ENCODE results near the gene LYZL6. TPM values are rescaled to one million over a fixed set of nuclear protein-coding genes. Genes with fewer than 3 reads are reported as not detected.

LYZL6 gene
- total RNA-seq, 1 experiment from 2014 or later: not detected

DNA sequence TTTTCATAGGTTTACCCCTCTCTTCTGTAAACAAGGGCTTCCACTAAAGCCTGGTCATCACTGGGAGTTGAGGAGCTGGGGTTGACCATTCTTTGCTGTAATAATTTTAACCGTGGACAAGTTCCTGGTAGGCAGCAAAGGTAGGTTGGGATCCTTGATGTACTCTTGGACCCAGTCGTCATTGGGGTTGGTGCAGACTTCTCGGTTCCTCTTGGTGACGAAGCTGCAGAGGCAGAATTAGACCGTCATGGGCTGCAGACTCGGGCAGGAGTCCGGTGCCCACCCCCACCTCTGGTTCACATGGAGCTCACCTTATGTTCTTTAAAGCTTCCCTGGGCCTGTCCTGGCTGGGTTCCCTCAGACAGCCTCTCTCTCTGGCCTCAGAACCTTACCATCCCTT lies 34.0 kb upstream of the LYZL6 start:
- H3K27me3 ChIP-seq (ENCODE audit: insufficient read depth, low read length): no peaks in the 10 kb centered on the region
- intact Hi-C loops (cut with micrococcal nuclease): no loop called here
- BruUV-seq (replicated peaks): no TSS peak
- H3K27ac ChIP-seq (ENCODE audit: low read depth, low read length): no peak overlapping the region
- no peaks in the 10 kb centered on the region for H3K36me3 ChIP-seq (ENCODE audit: control insufficient read depth in 1 of 2, insufficient read depth in 2 of 2, low read length in 2 of 2)
- H3K79me2 ChIP-seq (ENCODE audit: insufficient read depth, low read length): no peaks in the 10 kb centered on the region
- ATAC-seq (no peak), DNase-seq (ENCODE audit: low read depth, low spot score) (no peak)
- H3K4me3 ChIP-seq (replicated peaks in 1 of 2; ENCODE audit: low read depth in 1 of 2, low read length in 2 of 2): no peak overlapping the region
- TF ChIP-seq SRF (IDR thresholded peaks at IDR 0.05; ENCODE audit: low read depth) (no peak), RAD21 (IDR thresholded peaks at IDR 0.05; ENCODE audit: low read depth) (no peak), EZH2 (IDR thresholded peaks at IDR 0.05) (no peak), EZH2phosphoT487 (IDR thresholded peaks at IDR 0.05; ENCODE audit: borderline replicate concordance) (no peak), ELF1 (IDR thresholded peaks at IDR 0.05; ENCODE audit: borderline replicate concordance, low read depth) (no peak)
- TF ChIP-seq, protein P1, sequence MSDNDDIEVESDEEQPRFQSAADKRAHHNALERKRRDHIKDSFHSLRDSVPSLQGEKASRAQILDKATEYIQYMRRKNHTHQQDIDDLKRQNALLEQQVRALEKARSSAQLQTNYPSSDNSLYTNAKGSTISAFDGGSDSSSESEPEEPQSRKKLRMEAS (IDR thresholded peaks at IDR 0.05): no peak
- TF ChIP-seq, protein P2, sequence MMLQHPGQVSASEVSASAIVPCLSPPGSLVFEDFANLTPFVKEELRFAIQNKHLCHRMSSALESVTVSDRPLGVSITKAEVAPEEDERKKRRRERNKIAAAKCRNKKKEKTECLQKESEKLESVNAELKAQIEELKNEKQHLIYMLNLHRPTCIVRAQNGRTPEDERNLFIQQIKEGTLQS (IDR thresholded peaks at IDR 0.05): no peak
- no peak overlapping the region for H2AFZ ChIP-seq (ENCODE audit: low read depth, low read length, poor library complexity, severe bottlenecking)
- H3K4me1 ChIP-seq (ENCODE audit: control insufficient read depth in 1 of 2, insufficient read depth in 2 of 2, low read length in 2 of 2): peaks cover 0 to 3% of the 10 kb centered on the region in 2 experiments; a peak in 1 of 4 replicates
- no peaks in the 10 kb centered on the region for H3K9me2 ChIP-seq (ENCODE audit: insufficient read depth)
- ChIA-PET POLR2A (no interaction called here), RAD21 (ENCODE audit: low non-redundant PET in 1 of 2, low total read pairs in 2 of 2, uncharacterized antibody in 2 of 2, unreplicated experiment in 2 of 2) (interaction anchor here in 1 of 2 experiments (0.9 kb wide), 1 partner anchor 171 kb away, joined by 3 read pairs; no protein-coding TSS in a partner anchor), CTCF (interaction anchor here (1.6 to 4.8 kb wide), 2 partner anchors 8 to 172 kb away, joined by 4 to 112 read pairs; no protein-coding TSS in a partner anchor)
- no peak overlapping the region for H3K9ac ChIP-seq (ENCODE audit: low read length)
- H3K4me2 ChIP-seq (ENCODE audit: low read length): no peak overlapping the region
- no peaks in the 10 kb centered on the region for H4K20me1 ChIP-seq (ENCODE audit: insufficient read depth)
- no peaks in the 10 kb centered on the region for H3K9me3 ChIP-seq (ENCODE audit: control insufficient read depth in 1 of 2, insufficient read depth in 1 of 2, low read depth in 1 of 2, low read length in 2 of 2)

DNA sequence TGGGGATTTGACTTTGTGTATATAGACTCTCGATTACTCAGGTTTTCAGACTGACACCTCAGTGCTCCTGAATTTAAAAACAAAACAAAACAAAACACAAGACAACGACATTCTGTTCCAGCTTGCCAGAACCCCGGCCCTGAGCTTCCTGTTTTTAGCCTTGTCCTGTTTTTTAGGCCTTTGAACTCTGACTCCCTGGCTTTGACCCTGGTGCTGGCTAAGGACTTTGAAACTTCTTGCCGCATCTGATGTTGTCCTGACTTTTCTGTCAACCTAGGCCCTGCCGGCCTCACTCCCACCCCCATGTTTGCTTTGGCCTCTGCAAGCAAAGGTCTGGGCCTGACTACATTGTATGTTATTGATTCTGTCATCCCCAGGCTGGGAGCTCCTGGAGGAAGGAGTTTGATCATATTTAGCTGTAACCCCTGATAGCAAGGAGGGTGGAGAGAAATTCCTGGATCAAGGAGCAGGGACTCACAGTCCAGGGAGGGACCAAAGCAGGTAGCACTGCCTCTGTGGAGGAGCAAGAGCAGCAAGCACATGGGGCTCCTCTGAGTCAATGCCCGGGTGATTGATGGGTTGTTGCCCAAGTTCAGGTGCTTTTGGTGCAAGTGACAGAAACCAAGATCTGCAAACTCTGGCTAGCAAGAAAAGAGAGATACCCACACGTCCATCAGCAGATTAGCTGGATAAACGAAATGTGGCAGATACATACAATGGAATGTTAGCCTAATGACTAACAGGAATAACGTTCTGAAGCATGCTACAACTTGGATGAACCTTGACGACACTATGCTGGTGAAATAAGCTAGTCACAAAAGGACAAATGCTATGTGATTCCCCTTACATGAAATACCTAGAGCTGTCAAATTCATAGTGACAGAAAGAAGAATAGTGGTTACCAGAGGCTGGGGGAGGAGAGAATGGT lies 30.1 kb upstream of the LYZL6 start:
- ChIA-PET RAD21 (ENCODE audit: low non-redundant PET in 1 of 2, low total read pairs in 2 of 2, uncharacterized antibody in 2 of 2, unreplicated experiment in 2 of 2) (interaction anchor here in 1 of 2 experiments (0.9 kb wide), 1 partner anchor 175 kb away, joined by 3 read pairs; no protein-coding TSS in a partner anchor), POLR2A (no interaction called here), CTCF (interaction anchor here (0.9 to 1.5 kb wide), 3 partner anchors 99 to 526 kb away, joined by 3 to 7 read pairs (median 5); no protein-coding TSS in a partner anchor)
- H3K4me2 ChIP-seq (ENCODE audit: low read length): no peak overlapping the region
- DNase-seq (ENCODE audit: low read depth, low spot score) (no peak), ATAC-seq (no peak)
- H4K20me1 ChIP-seq (ENCODE audit: insufficient read depth): no peaks in the 10 kb centered on the region
- no peaks in the 10 kb centered on the region for H3K27me3 ChIP-seq (ENCODE audit: insufficient read depth, low read length)
- no peaks in the 10 kb centered on the region for H3K36me3 ChIP-seq (ENCODE audit: control insufficient read depth in 1 of 2, insufficient read depth in 2 of 2, low read length in 2 of 2)
- H3K9me2 ChIP-seq (ENCODE audit: insufficient read depth): no peaks in the 10 kb centered on the region
- no peak overlapping the region for H3K4me3 ChIP-seq (replicated peaks in 1 of 2; ENCODE audit: low read depth in 1 of 2, low read length in 2 of 2)
- peaks cover 0 to 3% of the 10 kb centered on the region in 2 experiments; a peak in 1 of 4 replicates for H3K4me1 ChIP-seq (ENCODE audit: control insufficient read depth in 1 of 2, insufficient read depth in 2 of 2, low read length in 2 of 2)
- H3K9me3 ChIP-seq (ENCODE audit: control insufficient read depth in 1 of 2, insufficient read depth in 1 of 2, low read depth in 1 of 2, low read length in 2 of 2): no peaks in the 10 kb centered on the region
- no peak overlapping the region for H3K27ac ChIP-seq (ENCODE audit: low read depth, low read length)
- TF ChIP-seq EZH2 (IDR thresholded peaks at IDR 0.05): no peak
- TF ChIP-seq ZNF274 (IDR thresholded peaks at IDR 0.05; ENCODE audit: low read depth, low read length): no peak
- no peak overlapping the region for H3K9ac ChIP-seq (ENCODE audit: low read length)
- H2AFZ ChIP-seq (ENCODE audit: low read depth, low read length, poor library complexity, severe bottlenecking): no peak overlapping the region
- no TSS peak for BruUV-seq (replicated peaks)
- H3K79me2 ChIP-seq (ENCODE audit: insufficient read depth, low read length): no peaks in the 10 kb centered on the region
- intact Hi-C loops (cut with micrococcal nuclease): no loop called here
